Keratinocyte (primary cell): Measurements from ENCODE around the gene LRPPRC. TPM values are rescaled to one million over a fixed set of nuclear protein-coding genes. Genes with fewer than 3 reads are reported as not detected.

ENCODE experiments used
- DNase-seq: peaks from one replicate; pipeline ENCODE4 v3.0.0-alpha.2; 2011; ENCODE audit warnings: low read depth, missing footprints, low spot score
- FAIRE-seq: peaks from 2 replicates; lab custom pipeline; 2011; peaks lifted over from hg19 to GRCh38; lab: Jason Lieb, UNC
- H2AFZ ChIP-seq: 2 replicates; pipeline ENCODE4 v1.6.0; 2012; ENCODE audit warnings: low read length, control low read depth, inconsistent platforms; ENCODE audit not compliant: control insufficient read depth
- H3K27ac ChIP-seq: 2 replicates; pipeline ENCODE4 v1.5.1; 2011; ENCODE audit warnings: low read length; ENCODE audit not compliant: control insufficient read depth, insufficient read depth
- H3K27me3 ChIP-seq: 3 replicates; pipeline ENCODE4 v1.6.0; 2011; ENCODE audit warnings: low read length; ENCODE audit not compliant: control insufficient read depth, insufficient read depth; ENCODE audit errors: extremely low read depth
- H3K36me3 ChIP-seq, 2 experiments: 2 replicates in 1 of 2; 3 replicates in 1 of 2; pipeline ENCODE4 v1.5.1; 2011; ENCODE audit warnings: low read length in 2 of 2, mild to moderate bottlenecking in 1 of 2; ENCODE audit not compliant: control insufficient read depth in 2 of 2, insufficient read depth in 2 of 2; ENCODE audit errors: extremely low read depth in 1 of 2
- H3K4me1 ChIP-seq: 3 replicates; pipeline ENCODE4 v1.5.1; 2011; ENCODE audit warnings: low read length; ENCODE audit not compliant: control insufficient read depth, insufficient read depth; ENCODE audit errors: extremely low read depth
- H3K4me2 ChIP-seq: 3 replicates; pipeline ENCODE4 v1.6.0; 2011; ENCODE audit warnings: low read depth, low read length; ENCODE audit not compliant: control insufficient read depth, insufficient read depth; ENCODE audit errors: extremely low read depth
- H3K4me3 ChIP-seq, 3 experiments: fragments of 200-600 bp in 1 of 3; sonication (generic) in 1 of 3; 2 replicates in 2 of 3; 3 replicates in 1 of 3; pipeline ENCODE4 v1.5.1; 2011 to 2016; ENCODE audit warnings: low read length in 3 of 3, mild to moderate bottlenecking in 3 of 3, control low read depth in 2 of 3, inconsistent platforms in 1 of 3, low read depth in 1 of 3, mixed read lengths in 1 of 3, mixed run types in 1 of 3, moderate library complexity in 1 of 3; ENCODE audit not compliant: control insufficient read depth in 2 of 3, insufficient read depth in 2 of 3; ENCODE audit errors: extremely low read depth in 1 of 3
- H3K79me2 ChIP-seq: 2 replicates; pipeline ENCODE4 v1.6.0; 2012; ENCODE audit warnings: low read length; ENCODE audit not compliant: control insufficient read depth, insufficient read depth
- H3K9ac ChIP-seq: 3 replicates; pipeline ENCODE4 v1.6.0; 2011; ENCODE audit warnings: low read length; ENCODE audit not compliant: control insufficient read depth, insufficient read depth; ENCODE audit errors: extremely low read depth
- H3K9me1 ChIP-seq: 3 replicates; pipeline ENCODE4 v1.6.0; 2011; ENCODE audit warnings: low read length; ENCODE audit not compliant: control insufficient read depth, insufficient read depth; ENCODE audit errors: extremely low read depth
- H3K9me3 ChIP-seq: 2 replicates; pipeline ENCODE4 v1.5.1; 2012; ENCODE audit warnings: low read depth, low read length; ENCODE audit not compliant: control insufficient read depth
- H4K20me1 ChIP-seq: 3 replicates; pipeline ENCODE4 v1.6.0; 2011; ENCODE audit warnings: low read length; ENCODE audit not compliant: control insufficient read depth, insufficient read depth; ENCODE audit errors: extremely low read depth
- EZH2 ChIP-seq: IDR thresholded peaks from one replicate; pipeline ENCODE4 v1.6.1; 2012; ENCODE audit warnings: inconsistent platforms, mild to moderate bottlenecking, low read length, moderate library complexity
- dilution Hi-C: fragments of 300-500 bp; cut with MboI; formaldehyde crosslinking; loops from one replicate; pipeline ENCODE4 v1.7.0; 2020; ENCODE audit warnings: low sequenced_read_pairs; ENCODE audit not compliant: extremely low pct_ligation_motif_present
- polyA plus RNA-seq, 5 experiments: library from polyadenylated mRNA; depleted of rRNA in 3 of 5; stranded (reverse) in 3 of 5; stranded (forward) in 1 of 5; unstranded in 1 of 5; fragments of >200 nt; gene quantifications; 1 replicate in 1 of 5; 2 replicates in 3 of 5; 3 replicates in 1 of 5; pipeline versions ENCODE4 v1.2.1 to v1.2.3, GENCODE V29; 2011 to 2012; ENCODE audit warnings: missing spikeins in 2 of 5, low read depth in 1 of 5, low replicate concordance in 1 of 5
- TF ChIP-seq, protein P1 (sequence below), 3 experiments: IDR thresholded peaks in 1 of 3; conservative IDR thresholded peaks in 1 of 3; optimal IDR thresholded peaks in 1 of 3; 2 replicates in 2 of 3; 3 replicates in 1 of 3; pipeline versions ENCODE3 to v1.5.1; 2011; ENCODE audit warnings: low read length in 3 of 3, mild to moderate bottlenecking in 3 of 3, moderate library complexity in 2 of 3, control low read depth in 1 of 3, inconsistent platforms in 1 of 3; ENCODE audit not compliant: insufficient read depth in 2 of 3; ENCODE audit errors: extremely low read depth in 1 of 3

LRPPRC gene
- polyA plus RNA-seq, 1 donor (not counting 4 experiments of a cell fraction or from before 2014, with no cell fraction given) = 115 TPM

DNA sequence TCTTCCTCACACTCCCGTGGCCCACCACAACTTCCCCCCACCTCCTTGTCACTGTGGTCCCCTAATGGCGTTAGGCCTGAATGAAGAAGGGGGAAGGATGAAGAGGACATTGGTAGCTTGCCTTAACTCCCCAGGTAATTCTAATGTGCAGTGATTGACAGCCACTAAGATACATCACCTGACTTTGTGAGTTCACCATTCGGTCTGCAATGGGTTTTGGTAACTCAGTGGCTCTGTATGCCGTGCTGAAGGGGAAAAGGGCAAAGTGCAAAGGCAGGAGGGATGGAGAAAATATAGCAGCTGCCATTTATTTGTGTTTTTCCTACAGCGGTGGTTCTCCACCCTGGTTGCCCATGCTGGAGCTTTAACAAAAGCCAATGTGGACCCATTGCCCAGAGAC is 114.8 kb downstream of the LRPPRC start:
- no peak overlapping the region for H3K4me2 ChIP-seq
- no peak for FAIRE-seq

DNA sequence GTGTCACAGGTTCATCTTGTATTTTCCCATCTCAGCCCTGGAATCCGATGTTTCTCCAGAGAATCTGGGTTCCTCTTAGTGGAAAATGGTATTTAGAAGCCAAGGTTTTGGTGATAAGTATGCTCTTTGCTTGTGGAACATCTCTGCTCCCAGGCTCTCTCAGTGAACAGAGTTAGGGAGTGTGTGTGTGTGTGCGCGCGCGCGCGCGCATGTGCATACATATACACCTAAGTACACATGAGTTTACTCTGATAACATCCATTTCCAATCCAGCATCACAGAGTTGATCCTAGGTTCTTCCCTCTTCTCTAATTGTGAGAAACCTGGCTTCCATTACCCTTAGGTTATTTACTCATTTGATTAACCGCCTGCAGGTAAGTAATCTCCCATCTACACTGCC is 115.3 kb downstream of the LRPPRC start:
- no peak for TF ChIP-seq EZH2
- TF ChIP-seq, protein P1, sequence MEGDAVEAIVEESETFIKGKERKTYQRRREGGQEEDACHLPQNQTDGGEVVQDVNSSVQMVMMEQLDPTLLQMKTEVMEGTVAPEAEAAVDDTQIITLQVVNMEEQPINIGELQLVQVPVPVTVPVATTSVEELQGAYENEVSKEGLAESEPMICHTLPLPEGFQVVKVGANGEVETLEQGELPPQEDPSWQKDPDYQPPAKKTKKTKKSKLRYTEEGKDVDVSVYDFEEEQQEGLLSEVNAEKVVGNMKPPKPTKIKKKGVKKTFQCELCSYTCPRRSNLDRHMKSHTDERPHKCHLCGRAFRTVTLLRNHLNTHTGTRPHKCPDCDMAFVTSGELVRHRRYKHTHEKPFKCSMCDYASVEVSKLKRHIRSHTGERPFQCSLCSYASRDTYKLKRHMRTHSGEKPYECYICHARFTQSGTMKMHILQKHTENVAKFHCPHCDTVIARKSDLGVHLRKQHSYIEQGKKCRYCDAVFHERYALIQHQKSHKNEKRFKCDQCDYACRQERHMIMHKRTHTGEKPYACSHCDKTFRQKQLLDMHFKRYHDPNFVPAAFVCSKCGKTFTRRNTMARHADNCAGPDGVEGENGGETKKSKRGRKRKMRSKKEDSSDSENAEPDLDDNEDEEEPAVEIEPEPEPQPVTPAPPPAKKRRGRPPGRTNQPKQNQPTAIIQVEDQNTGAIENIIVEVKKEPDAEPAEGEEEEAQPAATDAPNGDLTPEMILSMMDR (optimal IDR thresholded peaks at IDR 0.05 in 1 of 3, IDR thresholded peaks at IDR 0.05 in 1 of 3, conservative IDR thresholded peaks at IDR 0.05 in 1 of 3; ENCODE audit: extremely low read depth in 1 of 3, insufficient read depth in 2 of 3, low read length in 3 of 3) = no peak
- H2AFZ ChIP-seq = no peak overlapping the region
- no peaks in the 10 kb centered on the region for H3K4me1 ChIP-seq
- dilution Hi-C loops = no loop called here
- H3K36me3 ChIP-seq = peaks cover 0 to 2% of the 10 kb centered on the region in 2 experiments
- DNase-seq (no peak), FAIRE-seq (no peak)
- no peak overlapping the region for H3K4me3 ChIP-seq
- H4K20me1 ChIP-seq = no peaks in the 10 kb centered on the region
- H3K9ac ChIP-seq = no peak overlapping the region
- no peak overlapping the region for H3K27ac ChIP-seq
- H3K9me3 ChIP-seq = no peaks in the 10 kb centered on the region
- no peaks in the 10 kb centered on the region for H3K9me1 ChIP-seq
- H3K4me2 ChIP-seq = no peak overlapping the region
- H3K79me2 ChIP-seq = no peaks in the 10 kb centered on the region
- H3K27me3 ChIP-seq = peaks cover 7% of the 10 kb centered on the region

More for the DNA sequence above, 114.8 kb downstream of the LRPPRC start:
- H4K20me1 ChIP-seq = no peaks in the 10 kb centered on the region
- H3K27me3 ChIP-seq = peaks cover 3% of the 10 kb centered on the region
- no peak for DNase-seq
- no peaks in the 10 kb centered on the region for H3K79me2 ChIP-seq
- H3K9ac ChIP-seq = no peak overlapping the region
- H3K9me3 ChIP-seq = no peaks in the 10 kb centered on the region
- no peak overlapping the region for H3K4me3 ChIP-seq
- no peaks in the 10 kb centered on the region for H3K4me1 ChIP-seq
- H3K36me3 ChIP-seq = peaks cover 0 to 2% of the 10 kb centered on the region in 2 experiments
- no peak for TF ChIP-seq EZH2
- dilution Hi-C loops = no loop called here
- no peak overlapping the region for H3K27ac ChIP-seq
- H3K9me1 ChIP-seq = no peaks in the 10 kb centered on the region
- H2AFZ ChIP-seq = no peak overlapping the region

DNA sequence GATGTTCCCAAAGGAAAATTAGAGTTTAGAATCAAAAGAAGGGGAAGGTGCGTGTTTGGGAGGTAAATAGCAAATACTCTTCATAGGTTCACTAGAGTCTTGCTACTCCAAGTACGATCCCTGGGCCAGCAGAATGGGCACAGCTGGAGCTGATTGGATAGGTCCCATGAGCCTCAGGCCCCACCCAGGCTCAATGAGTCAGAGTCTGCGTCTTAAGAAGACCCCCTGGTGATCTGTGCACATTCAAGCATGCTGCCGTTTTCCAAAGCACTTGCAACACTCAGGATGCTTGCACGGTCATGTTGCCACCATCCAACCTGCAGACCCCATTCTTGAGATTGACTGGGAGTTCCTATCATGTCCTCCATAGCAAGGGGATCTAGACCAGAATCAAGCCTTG is 116.5 kb downstream of the LRPPRC start:
- Histone ChIP-seq H3K27ac (no peak overlapping the region), H3K4me3 (no peak overlapping the region), H3K27me3 (peaks cover 7% of the 10 kb centered on the region), H3K79me2 (no peaks in the 10 kb centered on the region), H3K36me3 (no peaks in the 10 kb centered on the region), H3K4me2 (no peak overlapping the region), H3K9ac (no peak overlapping the region), H2AFZ (no peak overlapping the region), H3K4me1 (no peaks in the 10 kb centered on the region), H3K9me1 (no peaks in the 10 kb centered on the region), H3K9me3 (no peaks in the 10 kb centered on the region), H4K20me1 (no peaks in the 10 kb centered on the region)
- dilution Hi-C loops = no loop called here
- FAIRE-seq (no peak), DNase-seq (no peak)
- TF ChIP-seq, protein P1 (optimal IDR thresholded peaks at IDR 0.05 in 1 of 3, IDR thresholded peaks at IDR 0.05 in 1 of 3, conservative IDR thresholded peaks at IDR 0.05 in 1 of 3; ENCODE audit: extremely low read depth in 1 of 3, insufficient read depth in 2 of 3, low read length in 3 of 3) = no peak
- TF ChIP-seq EZH2 = no peak
